Measurements from ENCODE around the gene CAMK2D. TPM values are rescaled to one million over a fixed set of nuclear protein-coding genes. Genes with fewer than 3 reads are reported as not detected.

The CAMK2D gene
- total RNA-seq, 1 experiment from 2014 or later, result 9.0 TPM

DNA sequence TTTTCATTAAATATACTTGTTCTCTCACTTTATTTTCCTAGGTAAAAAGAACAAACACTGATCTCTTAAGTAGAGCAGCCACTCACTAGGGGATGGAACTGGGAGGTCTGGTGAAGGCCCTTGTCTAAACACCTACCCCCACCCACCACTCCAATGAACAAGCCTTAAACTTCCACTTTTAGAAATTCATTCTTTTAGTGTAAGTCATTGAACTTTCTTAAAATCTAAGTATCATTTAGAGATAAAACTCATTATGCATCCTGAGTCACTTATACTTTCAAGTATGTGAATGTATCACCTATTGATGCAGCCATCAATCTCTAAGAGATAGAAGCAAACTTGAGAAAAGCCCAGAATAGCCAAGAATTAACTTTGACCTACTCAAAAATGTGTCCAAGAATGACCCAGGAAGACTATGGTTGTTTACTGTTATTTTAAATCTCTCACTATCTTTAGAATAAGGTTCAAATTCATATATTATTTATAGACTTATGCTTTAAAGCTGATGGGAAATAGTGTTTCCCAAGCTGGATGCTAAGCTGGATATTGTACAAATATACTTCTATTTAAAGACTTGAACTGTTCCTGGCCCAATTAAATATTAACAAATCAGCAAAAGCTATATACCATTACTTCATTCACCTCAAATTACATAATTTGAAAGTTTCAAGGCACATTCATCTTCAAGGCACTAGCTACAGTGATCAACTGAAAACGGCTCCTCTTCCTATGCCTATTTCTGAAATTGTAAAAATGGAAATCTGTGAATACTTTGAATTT is 49.5 kb downstream of the CAMK2D start:
- no peak for TF ChIP-seq CTCF (conservative IDR thresholded peaks at IDR 0.05)
- Mint-ChIP-seq H3K4me1 (no peaks in the 10 kb centered on the region), H3K36me3 (ENCODE audit: insufficient read depth in 1 of 3, low read depth in 3 of 3) (no peaks in the 10 kb centered on the region), H3K27me3 (ENCODE audit: low read depth) (no peaks in the 10 kb centered on the region), H3K27ac (no peak overlapping the region), H3K9me3 (no peaks in the 10 kb centered on the region), H3K4me3 (no peak overlapping the region)
- H4K8ac ChIP-seq (replicated peaks; ENCODE audit: insufficient read length, low read depth, low read length), result no peak overlapping the region
- WGBS (ENCODE audit: extremely low coverage, insufficient read length, low lambda C conversion rate), result no CpG with 5 or more reads among the region's 1 CpG
- no peak overlapping the region for H3K56ac ChIP-seq (ENCODE audit: insufficient read length, low read depth, low read length)
- H2BK120ac ChIP-seq (ENCODE audit: low read depth, low read length, poor library complexity, severe bottlenecking), result no peak overlapping the region
- no peaks in the 10 kb centered on the region for H4K20me1 ChIP-seq (ENCODE audit: control insufficient read depth, insufficient read depth, insufficient read length)
- H3K9ac ChIP-seq (ENCODE audit: extremely low read depth, insufficient read length, low read length), result no peak overlapping the region
- no peak overlapping the region for H3K14ac ChIP-seq (ENCODE audit: insufficient read depth, low read length)
- H3K79me1 ChIP-seq (ENCODE audit: insufficient read depth, low read depth, low read length, poor library complexity, severe bottlenecking), result no peaks in the 10 kb centered on the region
- H2AK5ac ChIP-seq (ENCODE audit: insufficient read length, low read length), result no peak overlapping the region
- no peak overlapping the region for H2BK12ac ChIP-seq (ENCODE audit: insufficient read length, low read depth, low read length)
- H3K27me3 ChIP-seq (ENCODE audit: insufficient read depth, low read length), result no peaks in the 10 kb centered on the region
- H3T11ph ChIP-seq (ENCODE audit: low read length), result no peak overlapping the region
- no peaks in the 10 kb centered on the region for H3K23me2 ChIP-seq (ENCODE audit: insufficient read length, low read depth, low read length, poor library complexity, severe bottlenecking)
- no peak overlapping the region for H4K91ac ChIP-seq (ENCODE audit: insufficient read length, low read depth, low read length)
- H4K5ac ChIP-seq (ENCODE audit: insufficient read length, low read depth, low read length), result no peak overlapping the region
- no peak for DNase-seq
- no peak overlapping the region for H2AFZ ChIP-seq (ENCODE audit: low read length)
- no peak overlapping the region for H3K27ac ChIP-seq (ENCODE audit: insufficient read length, low read depth, low read length)
- H2BK5ac ChIP-seq (ENCODE audit: insufficient read length, low read length), result no peak overlapping the region
- H3K18ac ChIP-seq (ENCODE audit: insufficient read length, low read depth, low read length), result no peak overlapping the region
- H3K4me1 ChIP-seq (ENCODE audit: insufficient read depth, low read length), result no peaks in the 10 kb centered on the region
- H3K4me2 ChIP-seq (ENCODE audit: insufficient read depth, insufficient read length, low read length), result no peak overlapping the region
- no peak overlapping the region for H3K23ac ChIP-seq (ENCODE audit: insufficient read length, low read depth, low read length)
- no peak overlapping the region for H2BK15ac ChIP-seq (ENCODE audit: low read depth, low read length)
- H3K4ac ChIP-seq (ENCODE audit: low read depth, low read length), result no peak overlapping the region
- H3K9me3 ChIP-seq (ENCODE audit: control insufficient read depth, low read depth, low read length), result no peaks in the 10 kb centered on the region
- H3K79me2 ChIP-seq (ENCODE audit: insufficient read depth, low read length), result no peaks in the 10 kb centered on the region
- no peak overlapping the region for H2BK20ac ChIP-seq (ENCODE audit: low read depth, low read length, poor library complexity, severe bottlenecking)
